GM12874 (cell line): ENCODE data around the gene KASH5.

Experiments
- TF ChIP-seq, protein P1 (sequence below): IDR thresholded peaks from 2 replicates; pipeline ENCODE4 v1.5.1; 2011; ENCODE audit warnings: low read depth, mild to moderate bottlenecking, control low read depth, low read length, moderate library complexity; ENCODE audit not compliant: insufficient read depth

The KASH5 gene

DNA sequence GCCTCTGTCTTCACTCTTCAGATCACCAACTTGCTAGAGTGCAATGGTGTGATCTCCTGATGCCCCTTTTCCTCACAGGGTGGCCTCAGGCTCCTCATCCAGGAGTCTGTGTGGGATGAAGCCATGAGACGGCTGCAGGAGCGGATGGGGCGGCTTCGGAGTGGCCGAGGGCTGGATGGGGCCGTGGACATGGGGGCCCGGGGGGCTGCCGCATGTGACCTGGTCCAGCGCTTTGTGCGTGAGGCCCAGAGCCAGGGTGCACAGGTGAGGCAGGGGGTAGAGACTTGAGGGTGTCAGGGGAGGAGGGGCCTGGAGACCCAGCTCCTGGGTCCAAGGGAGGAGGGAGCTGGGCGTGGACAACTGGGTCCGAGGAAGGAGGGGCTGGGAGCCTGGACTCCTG lies 74.4 kb downstream of the KASH5 start:
- TF ChIP-seq, protein P1, sequence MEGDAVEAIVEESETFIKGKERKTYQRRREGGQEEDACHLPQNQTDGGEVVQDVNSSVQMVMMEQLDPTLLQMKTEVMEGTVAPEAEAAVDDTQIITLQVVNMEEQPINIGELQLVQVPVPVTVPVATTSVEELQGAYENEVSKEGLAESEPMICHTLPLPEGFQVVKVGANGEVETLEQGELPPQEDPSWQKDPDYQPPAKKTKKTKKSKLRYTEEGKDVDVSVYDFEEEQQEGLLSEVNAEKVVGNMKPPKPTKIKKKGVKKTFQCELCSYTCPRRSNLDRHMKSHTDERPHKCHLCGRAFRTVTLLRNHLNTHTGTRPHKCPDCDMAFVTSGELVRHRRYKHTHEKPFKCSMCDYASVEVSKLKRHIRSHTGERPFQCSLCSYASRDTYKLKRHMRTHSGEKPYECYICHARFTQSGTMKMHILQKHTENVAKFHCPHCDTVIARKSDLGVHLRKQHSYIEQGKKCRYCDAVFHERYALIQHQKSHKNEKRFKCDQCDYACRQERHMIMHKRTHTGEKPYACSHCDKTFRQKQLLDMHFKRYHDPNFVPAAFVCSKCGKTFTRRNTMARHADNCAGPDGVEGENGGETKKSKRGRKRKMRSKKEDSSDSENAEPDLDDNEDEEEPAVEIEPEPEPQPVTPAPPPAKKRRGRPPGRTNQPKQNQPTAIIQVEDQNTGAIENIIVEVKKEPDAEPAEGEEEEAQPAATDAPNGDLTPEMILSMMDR, result no peak

DNA sequence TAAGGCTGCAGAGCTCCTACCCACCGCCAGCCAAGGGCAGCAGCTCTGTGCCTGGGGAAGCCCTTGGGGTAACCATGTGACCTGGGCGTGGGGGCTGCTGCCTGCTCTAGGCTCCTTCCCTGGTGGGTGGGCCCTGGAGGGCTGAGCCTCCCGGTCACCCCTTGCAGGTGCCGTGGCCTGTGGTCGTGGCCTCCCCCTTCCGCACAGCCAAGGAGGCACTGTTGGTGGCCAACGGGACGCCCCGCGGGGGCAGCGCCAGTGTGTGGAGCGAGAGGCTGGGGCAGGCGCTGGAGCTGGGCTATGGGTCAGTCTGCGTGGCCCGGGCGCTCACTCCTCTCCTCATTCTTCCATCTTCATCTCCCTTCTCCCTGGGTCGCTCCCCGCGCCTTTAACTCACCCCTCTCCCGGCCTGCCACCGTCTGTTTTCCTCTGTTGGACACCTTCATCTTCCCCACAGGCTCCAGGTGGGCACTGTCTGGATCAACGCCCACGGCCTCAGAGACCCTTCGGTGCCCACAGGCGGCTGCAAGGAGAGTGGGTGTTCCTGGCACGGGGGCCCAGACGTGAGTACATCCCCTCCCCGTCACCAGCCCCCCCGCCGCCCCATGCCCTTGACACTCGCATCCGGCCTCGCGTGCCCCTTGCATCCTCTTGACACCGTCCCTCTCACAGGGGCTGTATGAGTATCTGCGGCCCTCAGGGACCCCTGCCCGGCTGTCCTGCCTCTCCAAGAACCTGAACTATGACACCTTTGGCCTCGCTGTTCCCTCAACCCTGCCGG lies 76.1 kb downstream of the KASH5 start:
- TF ChIP-seq, protein P1, result no peak

DNA sequence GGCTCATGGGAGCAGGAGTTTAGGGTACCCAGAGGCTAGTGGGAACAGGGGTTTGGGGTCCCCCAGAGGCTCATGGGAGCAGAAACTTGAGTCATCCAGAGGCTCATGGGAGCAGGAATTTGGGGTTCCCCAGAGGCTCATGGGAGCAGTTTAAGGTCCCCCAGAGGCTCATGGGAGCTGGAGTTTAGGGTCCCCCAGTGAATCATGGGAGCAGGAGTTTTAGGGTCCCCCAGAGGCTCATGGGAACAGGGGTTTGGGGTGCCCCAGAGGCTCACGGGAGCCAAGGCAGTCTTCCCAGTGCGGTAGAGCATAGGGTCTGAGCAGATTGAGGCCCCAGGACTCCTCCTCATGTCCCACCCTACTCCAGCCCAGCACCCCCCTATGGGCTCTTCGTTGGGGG lies 77.3 kb downstream of the KASH5 start:
- TF ChIP-seq, protein P1, result no peak
